ENCODE results near the gene SIRT1.
A peak's percentile ranks its signal among the peaks of the same experiment; 100 is the strongest.
"Not testable (repeated sequence)": the region's sequence is repeated elsewhere in the genome, so short reads cannot be mapped to it uniquely, and the experiment has no call there.

Gene SIRT1

GRCh38 chr10:67877421-67877820, 7.0 kb upstream of the SIRT1 start:
- not testable (repeated sequence) for DNase-seq

GRCh38 chr10:67878133-67878532, 6.3 kb upstream of the SIRT1 start:
- DNase-seq = no peak

- DNase-seq = no peak
These were observed 645 bp upstream of the SIRT1 start for GRCh38 chr10:67883710-67884312.

- DNase-seq = peak; percentile 80
These were observed 600 bp downstream of the SIRT1 start for GRCh38 chr10:67884842-67885670.

- no peak for DNase-seq
These were observed 9.2 kb downstream of the SIRT1 start for GRCh38 chr10:67893637-67894036.

- DNase-seq = no peak
These were observed 19.1 kb downstream of the SIRT1 start for GRCh38 chr10:67903581-67903980.

- DNase-seq = peak; percentile 60
These were observed 28.0 kb downstream of the SIRT1 start for GRCh38 chr10:67912331-67912946.

- DNase-seq = no peak
These were observed 30.4 kb downstream of the SIRT1 start for GRCh38 chr10:67914777-67915340.

GRCh38 chr10:67917169-67917568, 32.7 kb downstream of the SIRT1 start:
- DNase-seq = no peak

GRCh38 chr10:67917679-67918078, 33.2 kb downstream of the SIRT1 start:
- no peak for DNase-seq

GRCh38 chr10:67921065-67921464, 36.6 kb downstream of the SIRT1 start:
- no peak for DNase-seq

GRCh38 chr10:67923551-67923950, 39.1 kb downstream of the SIRT1 start:
- DNase-seq = peak; percentile 23

- no peak for DNase-seq
These were observed 39.7 kb downstream of the SIRT1 start for GRCh38 chr10:67924136-67924535.

- peak; percentile 78 for DNase-seq
These were observed 41.1 kb downstream of the SIRT1 start for GRCh38 chr10:67925449-67926005.

GRCh38 chr10:67926951-67927350, 42.5 kb downstream of the SIRT1 start:
- peak; percentile 45 for DNase-seq

GRCh38 chr10:67933199-67933598, 48.7 kb downstream of the SIRT1 start:
- no peak for DNase-seq

- no peak for DNase-seq
These were observed 49.9 kb downstream of the SIRT1 start for GRCh38 chr10:67934336-67934735.

GRCh38 chr10:67935223-67935622, 50.8 kb downstream of the SIRT1 start:
- no peak for DNase-seq

GRCh38 chr10:67936416-67936815, 52.0 kb downstream of the SIRT1 start:
- DNase-seq = no peak

GRCh38 chr10:67943917-67944316, 59.5 kb downstream of the SIRT1 start:
- DNase-seq = no peak

GRCh38 chr10:67955614-67956013, 71.2 kb downstream of the SIRT1 start:
- no peak for DNase-seq

- no peak for DNase-seq
These were observed 75.5 kb downstream of the SIRT1 start for GRCh38 chr10:67959839-67960476.

- DNase-seq = no peak
These were observed 81.0 kb downstream of the SIRT1 start for GRCh38 chr10:67965456-67965855.
